ENCODE measurements around the gene TMPRSS9.
"Not testable (repeated sequence)": the region's sequence is repeated elsewhere in the genome, so short reads cannot be mapped to it uniquely, and the experiment has no call there.

DNA sequence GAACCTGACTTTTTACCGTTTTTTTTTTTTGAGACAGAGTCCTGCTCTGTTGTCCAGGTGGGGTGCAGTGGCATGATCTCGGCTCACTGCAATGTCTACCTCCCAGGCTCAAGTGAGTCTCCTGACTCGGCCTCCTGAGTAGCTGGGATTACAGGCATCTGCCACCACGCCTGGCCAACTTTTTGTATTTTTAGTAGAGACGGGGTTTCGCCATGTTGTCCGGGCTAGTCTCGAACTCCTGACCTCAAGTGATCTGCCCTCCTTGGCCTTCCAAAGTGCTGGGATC lies 109.8 kb downstream of the TMPRSS9 start:
- TF ChIP-seq, protein P1, sequence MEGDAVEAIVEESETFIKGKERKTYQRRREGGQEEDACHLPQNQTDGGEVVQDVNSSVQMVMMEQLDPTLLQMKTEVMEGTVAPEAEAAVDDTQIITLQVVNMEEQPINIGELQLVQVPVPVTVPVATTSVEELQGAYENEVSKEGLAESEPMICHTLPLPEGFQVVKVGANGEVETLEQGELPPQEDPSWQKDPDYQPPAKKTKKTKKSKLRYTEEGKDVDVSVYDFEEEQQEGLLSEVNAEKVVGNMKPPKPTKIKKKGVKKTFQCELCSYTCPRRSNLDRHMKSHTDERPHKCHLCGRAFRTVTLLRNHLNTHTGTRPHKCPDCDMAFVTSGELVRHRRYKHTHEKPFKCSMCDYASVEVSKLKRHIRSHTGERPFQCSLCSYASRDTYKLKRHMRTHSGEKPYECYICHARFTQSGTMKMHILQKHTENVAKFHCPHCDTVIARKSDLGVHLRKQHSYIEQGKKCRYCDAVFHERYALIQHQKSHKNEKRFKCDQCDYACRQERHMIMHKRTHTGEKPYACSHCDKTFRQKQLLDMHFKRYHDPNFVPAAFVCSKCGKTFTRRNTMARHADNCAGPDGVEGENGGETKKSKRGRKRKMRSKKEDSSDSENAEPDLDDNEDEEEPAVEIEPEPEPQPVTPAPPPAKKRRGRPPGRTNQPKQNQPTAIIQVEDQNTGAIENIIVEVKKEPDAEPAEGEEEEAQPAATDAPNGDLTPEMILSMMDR (IDR thresholded peaks at IDR 0.05): not testable (repeated sequence)
- TF ChIP-seq POLR2AphosphoS5, POLR2A, EP300 (IDR thresholded peaks at IDR 0.05): not testable (repeated sequence)
